C4-2B (cell line): ENCODE data around the gene GALNTL6.
"Not testable (repeated sequence)": the region's sequence is repeated elsewhere in the genome, so short reads cannot be mapped to it uniquely, and the experiment has no call there.

Source experiments
- ZFX ChIP-seq: fragments of 450-650 bp; IDR thresholded peaks from 2 replicates; pipeline ENCODE4 v1.6.1; 2017
- TF ChIP-seq, protein P1 (sequence below): fragments of 450-650 bp; conservative IDR thresholded peaks from 2 replicates; pipeline ENCODE4 v1.5.1; 2017; ENCODE audit warnings: mild to moderate bottlenecking

DNA sequence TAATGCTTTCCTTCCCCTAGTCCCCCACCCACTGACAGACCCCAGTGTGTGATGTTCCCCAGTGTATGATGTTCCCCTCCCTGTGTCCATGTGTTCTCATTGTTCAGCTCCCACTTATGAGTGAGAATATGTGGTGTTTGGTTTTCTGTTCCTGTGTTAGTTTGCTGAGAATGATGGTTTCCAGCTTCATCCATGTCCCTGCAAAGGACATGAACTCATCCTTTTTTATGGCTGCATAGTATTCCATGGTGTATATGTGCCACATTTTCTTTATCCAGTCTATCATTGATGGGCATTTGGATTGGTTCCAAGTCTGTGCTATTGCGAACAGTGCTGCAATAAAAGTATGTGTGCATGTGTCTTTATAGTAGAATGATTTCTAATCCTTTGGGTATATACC, 1228.9 kb downstream of the GALNTL6 start:
- TF ChIP-seq, protein P1, sequence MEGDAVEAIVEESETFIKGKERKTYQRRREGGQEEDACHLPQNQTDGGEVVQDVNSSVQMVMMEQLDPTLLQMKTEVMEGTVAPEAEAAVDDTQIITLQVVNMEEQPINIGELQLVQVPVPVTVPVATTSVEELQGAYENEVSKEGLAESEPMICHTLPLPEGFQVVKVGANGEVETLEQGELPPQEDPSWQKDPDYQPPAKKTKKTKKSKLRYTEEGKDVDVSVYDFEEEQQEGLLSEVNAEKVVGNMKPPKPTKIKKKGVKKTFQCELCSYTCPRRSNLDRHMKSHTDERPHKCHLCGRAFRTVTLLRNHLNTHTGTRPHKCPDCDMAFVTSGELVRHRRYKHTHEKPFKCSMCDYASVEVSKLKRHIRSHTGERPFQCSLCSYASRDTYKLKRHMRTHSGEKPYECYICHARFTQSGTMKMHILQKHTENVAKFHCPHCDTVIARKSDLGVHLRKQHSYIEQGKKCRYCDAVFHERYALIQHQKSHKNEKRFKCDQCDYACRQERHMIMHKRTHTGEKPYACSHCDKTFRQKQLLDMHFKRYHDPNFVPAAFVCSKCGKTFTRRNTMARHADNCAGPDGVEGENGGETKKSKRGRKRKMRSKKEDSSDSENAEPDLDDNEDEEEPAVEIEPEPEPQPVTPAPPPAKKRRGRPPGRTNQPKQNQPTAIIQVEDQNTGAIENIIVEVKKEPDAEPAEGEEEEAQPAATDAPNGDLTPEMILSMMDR: not testable (repeated sequence)
- TF ChIP-seq ZFX: not testable (repeated sequence)
